ENCODE results near the gene TMEFF1.
A peak's percentile ranks its signal among the peaks of the same experiment; 100 is the strongest.

Gene TMEFF1

DNA sequence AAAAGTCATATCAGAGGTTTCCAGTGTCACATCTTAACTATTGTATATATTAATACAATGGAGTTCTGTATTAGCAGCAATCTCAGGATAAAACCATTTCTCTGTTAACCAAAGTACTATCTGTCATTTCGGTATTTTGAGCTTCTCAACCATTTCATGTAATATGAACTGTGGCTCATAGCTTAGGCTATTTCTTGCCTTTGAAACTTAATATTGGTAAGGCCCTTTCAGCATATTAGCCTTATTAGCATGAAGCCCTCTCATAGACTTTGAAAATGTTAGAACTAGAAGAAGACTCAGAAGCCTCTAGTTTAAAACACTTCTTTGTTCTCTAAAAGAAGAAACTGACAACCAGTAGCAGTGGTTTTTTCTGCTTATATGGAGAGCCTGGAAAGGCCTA, 105.7 kb downstream of the TMEFF1 start:
- DNase-seq: no peak

DNA sequence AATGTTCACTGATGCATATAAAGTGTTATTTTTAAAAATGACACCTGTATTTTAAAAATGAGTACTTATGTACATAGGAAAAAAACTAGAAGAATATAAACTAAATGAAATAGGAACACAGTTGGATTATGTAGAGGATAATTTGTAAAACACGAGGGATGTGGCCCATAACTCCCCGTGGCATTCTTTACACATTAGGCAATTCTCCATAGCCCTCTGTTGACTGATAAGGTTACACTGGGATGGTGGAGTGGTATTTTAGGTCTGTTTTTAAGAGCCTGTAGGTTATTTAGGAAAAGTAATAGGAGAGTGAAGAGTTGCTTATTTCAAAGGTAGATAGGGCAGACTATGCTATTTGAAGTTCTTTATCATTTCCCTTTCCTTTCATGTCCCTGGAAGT, 106.7 kb downstream of the TMEFF1 start:
- DNase-seq: no peak

DNA sequence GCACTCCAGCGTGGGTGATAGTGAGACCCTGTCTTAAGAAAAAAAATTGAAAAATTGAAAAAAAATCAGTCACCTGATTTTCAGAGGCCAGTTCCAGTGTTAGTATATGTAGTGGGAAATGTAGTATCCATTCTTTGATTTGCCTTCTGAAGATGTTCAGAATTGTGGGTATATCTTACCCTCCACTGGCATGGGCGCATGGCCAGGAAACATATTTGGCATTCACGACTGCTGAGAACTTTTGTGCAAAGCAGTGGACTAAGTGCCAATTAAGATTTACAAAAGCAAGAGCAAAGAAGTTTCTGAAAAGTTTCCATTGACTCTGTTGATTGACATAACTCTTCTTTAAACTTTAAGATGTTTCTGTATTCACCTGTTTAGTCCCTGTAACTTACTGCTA, 107.3 kb downstream of the TMEFF1 start:
- no peak for DNase-seq

DNA sequence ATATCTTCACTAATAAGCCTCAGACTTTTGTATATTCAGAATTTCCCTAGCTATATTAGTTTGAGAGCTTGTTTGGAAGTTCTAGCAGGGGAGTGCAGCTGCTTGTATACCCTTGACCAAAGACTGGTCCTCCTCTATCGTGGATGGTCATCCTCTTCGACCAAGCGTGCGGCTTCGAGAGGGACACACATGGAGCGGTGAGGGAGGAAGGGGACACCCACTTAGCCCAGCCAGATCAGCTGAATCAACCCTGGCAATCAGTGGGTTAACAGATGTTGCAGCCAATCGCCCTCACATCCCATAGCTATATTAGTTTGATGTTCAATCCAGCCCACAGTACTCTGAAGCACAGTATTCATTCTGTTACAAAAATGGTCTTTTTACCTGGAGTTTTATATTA, 108.1 kb downstream of the TMEFF1 start:
- no peak for DNase-seq

DNA sequence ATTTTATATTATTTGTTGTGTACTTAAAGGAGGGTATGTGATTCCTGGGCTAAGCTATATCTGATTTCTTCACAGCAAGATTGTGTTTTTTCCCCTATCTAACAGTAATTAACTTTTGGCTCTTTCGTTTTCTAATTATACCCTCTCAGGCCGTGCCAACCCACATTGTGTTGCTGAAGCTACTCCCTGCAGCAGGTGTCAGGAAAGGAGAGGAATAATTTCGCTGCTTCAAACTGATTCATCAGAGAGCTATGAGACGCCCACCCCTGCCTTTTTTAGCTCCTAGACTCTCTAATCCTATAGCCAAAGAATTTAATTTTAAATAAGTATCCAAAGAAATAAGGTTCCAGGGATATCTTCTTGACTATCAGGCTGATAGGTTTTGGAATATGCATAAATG, 108.7 kb downstream of the TMEFF1 start:
- no peak for DNase-seq

DNA sequence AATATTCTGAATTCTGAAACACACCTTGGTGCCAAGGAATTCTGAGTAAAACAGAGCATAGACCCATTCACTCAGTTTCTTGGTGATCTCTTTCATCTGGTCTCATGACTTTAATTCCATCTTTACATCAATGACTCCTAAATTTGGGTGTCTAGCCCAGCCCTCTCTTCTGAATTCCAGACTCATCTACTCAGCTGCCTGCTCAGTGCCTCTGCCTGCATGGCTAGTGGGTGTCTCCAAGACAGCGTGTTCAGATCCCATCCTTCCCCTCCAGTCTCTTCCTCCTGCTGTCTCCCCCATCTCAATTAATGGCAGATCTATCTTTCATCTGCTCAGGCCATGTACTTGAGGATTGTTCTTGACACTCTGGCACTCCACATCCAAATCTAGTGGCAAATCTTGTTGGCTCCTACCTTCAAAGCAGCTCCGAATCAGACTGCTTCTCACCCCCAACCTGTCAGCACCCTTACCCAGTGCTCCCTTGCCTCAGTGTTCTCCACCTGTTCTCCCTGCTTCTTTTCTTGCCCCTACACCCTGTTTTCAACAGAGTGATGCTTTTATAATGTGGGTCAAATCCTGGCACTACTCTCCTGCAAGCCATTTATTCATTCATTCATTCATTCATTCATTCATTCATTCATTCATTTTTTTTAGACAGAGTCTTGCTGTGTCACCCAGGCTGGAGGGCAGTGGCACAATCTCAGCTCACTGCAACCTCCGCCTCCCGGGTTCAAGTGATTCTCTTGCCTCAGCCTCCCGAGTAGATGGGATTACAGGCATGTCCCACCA, 110.3 kb downstream of the TMEFF1 start:
- DNase-seq: no peak

DNA sequence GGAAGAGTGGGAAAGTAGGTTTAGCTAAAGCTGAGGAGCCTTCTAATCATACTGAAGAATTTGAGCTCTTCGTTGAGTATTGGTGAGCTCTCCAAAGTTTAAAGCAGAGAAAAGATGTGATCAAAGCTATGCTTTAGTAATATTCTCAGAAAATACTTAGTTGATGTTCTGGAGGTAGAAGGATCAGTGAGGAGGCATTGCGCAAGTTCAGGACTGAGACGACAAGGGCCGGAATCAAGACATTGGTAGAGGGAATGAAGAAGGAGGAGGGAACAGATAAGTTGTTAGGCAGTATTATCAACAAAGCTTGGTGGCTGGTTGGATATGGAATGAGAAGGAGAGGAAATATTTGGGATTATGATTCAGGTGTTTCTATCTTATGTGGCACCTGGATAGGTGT, 112.0 kb downstream of the TMEFF1 start:
- no peak for DNase-seq

DNA sequence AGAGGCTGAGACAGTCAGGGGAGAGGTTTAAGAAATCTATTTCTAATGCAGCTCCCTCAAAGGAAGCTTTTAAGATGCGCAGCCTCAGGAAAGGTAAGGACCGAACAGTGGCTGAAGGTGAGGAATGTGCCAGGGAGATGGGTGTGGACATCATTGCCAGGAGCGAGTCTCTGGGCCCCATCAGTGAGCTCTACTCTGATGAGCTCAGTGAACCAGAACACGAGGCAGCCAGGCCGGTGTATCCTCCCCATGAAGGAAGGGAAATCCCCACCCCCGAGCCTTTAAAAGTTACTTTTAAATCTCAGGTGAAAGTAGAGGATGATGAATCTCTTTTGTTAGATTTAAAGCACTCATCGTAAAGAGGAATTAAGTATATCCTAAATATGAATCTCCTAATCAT, 113.1 kb downstream of the TMEFF1 start:
- no peak for DNase-seq

DNA sequence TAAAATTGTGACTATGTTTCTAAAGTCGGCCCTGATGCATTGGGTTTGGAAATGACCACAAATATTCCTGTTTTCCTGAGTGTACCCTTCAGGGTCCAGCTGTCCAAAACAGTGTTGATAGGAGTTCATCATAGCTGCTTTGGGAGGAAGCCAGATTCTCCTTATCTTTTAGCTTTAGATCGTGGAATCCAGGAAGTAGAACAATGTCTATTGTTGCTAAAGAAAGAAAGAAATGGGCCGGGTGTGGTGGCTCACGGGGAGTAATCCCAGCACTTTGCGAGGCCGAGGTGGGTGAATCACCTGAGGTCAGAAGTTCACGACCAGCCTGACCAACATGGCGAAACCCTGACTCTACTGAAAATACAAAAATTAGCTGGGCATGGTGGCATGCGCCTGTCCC, 114.4 kb downstream of the TMEFF1 start:
- DNase-seq: no peak

DNA sequence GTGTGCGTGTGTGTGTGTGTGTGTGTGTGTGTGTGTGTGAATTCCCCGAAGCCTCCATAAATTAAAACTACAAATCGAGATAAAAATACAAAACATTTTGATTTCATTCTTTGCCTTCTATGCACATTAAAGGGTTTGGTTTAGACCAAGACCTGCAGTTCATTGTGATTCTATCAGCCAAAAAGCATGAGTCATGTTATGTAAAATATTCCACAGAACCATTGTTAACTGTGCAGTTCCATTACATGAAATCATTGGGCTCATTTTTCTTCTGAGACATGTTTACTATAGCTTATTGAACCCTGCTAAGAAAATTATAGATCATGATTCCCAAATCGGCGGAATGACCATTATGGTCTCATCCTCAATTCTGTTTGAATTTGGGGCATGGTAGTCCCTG, 116.6 kb downstream of the TMEFF1 start:
- DNase-seq: no peak

DNA sequence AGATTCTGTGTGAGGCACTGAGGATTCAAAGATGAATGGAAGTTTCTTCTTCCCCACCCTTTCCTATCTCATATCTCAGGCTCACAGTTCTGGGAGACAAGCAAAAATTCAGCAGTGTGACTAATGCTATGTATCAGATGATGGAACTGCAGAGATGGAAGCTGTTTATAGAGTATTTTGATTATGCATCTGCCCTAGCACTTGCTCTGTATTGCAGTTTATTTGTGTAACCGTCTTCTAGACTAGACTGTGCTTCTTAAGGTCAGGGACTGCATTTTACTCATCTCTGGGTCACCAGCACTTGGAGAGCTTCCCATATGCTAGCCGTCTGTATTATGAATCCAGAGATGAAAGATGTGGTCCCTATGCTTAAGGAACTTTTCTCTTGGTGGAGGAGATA, 117.5 kb downstream of the TMEFF1 start:
- no peak for DNase-seq

DNA sequence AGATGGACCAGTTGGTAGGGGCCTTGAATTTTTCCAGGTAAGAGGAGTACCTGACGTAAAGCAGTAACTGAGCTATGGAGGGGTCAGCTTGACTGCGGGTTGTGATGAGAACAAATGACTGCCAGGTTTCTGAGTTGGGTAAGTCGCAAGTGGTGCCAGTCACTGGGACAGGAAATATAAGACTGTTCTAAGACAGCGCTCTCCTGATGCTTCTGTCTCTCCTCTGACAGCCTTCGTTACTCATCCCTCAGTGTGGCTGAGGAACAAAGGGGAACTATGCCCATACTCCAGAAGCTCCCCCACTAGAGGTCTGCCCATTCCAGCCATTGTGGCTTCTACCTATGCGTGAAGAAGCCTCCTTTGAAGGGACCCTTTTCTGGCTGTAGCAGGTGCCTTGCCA, 118.2 kb downstream of the TMEFF1 start:
- no peak for DNase-seq

DNA sequence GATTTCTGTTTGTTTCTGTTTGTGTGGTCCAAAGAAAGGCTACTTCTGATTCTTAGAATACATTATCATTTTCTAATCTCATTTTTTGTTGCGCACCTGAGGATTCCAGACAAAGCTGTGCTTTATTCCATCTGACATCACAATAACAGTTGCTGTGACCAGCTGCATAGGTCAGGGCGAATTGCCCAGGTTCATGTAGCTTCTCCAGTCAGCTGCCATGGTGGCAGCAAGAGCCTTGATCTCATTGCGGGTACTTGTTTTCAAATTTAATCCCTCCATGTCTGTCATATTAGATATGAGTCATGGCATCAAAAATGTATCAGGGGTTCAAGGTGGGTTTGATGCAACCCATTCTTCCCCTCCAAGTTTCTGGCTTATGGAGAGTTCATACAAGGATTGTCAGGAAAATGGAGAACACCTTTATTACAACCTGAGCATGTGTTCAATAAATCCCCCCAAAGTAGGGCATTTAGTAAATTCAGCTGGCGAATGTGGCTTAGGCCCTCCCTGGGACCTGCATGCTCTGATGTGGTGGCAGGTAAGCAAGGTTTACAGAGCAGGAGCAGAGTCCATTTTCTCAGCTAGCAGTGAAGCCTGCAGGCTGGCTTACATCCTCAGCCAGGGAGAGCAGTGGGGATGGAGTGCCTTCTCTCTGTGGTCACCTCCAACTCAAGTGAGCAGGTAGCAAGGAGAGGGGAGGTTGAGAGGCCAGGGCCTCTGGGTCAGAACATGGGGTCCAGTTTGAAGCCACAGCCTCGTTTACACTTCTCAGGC, 118.9 kb downstream of the TMEFF1 start:
- DNase-seq: no peak

DNA sequence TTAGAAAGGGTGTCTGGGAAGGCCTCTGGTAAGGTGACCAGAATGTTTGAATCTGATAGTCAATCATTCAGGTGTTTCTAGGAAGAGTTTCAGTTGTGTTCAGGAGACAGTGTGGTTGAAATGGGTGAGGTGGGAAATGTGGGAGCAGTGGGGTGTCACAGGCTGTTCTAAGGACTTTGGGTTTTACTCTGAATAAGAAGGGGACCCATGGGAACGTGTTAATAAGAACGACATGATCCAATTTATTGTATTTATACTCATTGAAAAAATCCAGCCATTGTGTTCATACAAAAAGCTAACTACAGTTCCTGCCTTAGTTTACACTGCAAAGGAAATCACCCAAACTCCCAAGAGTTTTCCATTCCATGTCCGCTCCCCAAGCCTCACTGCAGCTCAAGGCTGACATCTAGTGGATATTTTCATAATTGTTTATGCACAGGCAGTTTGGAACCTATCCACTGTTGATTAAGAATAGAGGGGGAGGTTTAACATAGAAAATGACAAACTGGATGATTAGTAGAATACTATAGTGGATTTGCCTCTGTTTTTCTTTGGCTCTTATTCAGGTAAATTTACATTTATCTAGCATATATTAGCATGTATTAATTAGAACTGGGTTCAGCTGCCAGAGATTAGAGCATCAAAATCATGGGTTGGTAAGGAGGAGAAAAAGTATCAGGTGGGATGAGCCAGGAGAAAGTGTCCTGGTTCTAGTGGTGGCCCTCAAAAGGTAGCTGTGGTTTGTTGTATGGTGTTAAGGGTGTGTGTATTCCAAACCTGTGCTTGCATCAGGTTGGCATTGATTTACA, 122.6 kb downstream of the TMEFF1 start:
- DNase-seq: no peak

DNA sequence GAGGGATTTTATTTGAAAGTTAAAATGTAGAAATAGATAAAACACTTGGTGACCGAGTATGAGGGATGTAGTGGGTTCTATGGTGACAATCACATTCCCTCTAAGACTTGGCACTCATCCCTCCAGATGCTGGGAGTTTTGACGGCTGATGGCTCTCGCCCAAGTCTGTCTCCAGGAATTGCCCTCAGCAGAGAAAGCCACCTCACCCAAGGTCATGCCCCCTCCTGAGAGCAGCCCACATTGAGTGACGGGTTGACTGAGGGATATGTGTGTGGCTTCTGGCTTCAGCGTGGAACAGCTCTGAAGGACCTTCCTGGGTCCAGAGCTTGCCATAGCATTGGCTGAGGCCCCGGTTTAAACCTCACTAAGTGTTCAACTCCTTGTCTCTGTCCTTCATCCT, 124.3 kb downstream of the TMEFF1 start:
- no peak for DNase-seq

DNA sequence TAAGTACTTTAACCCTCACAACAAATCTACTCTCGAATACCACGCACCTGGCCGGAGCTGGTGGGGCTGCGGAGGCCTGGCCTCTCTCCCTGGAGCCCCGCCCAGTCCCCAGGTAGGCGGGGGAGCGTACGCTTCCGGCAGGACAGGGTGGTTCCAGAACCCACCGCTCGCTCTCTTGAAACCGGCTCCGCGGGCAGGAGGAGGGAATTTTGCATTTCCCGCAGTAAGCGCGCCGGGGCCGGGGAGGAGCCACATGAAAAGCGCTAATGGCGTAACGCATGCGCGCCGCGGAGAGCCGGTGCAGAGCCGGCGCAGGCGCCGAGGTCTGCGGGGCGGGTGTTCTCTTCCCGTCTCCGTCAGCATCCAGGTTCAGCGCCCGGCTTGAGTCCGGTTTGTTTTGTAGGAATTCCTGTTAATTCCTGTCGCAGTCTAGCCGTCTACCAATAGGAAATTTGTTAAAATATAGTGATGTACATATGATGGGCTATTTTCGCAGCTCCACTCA, 125.7 kb downstream of the TMEFF1 start:
- peak; percentile 35 to 60 (median 52) for DNase-seq

DNA sequence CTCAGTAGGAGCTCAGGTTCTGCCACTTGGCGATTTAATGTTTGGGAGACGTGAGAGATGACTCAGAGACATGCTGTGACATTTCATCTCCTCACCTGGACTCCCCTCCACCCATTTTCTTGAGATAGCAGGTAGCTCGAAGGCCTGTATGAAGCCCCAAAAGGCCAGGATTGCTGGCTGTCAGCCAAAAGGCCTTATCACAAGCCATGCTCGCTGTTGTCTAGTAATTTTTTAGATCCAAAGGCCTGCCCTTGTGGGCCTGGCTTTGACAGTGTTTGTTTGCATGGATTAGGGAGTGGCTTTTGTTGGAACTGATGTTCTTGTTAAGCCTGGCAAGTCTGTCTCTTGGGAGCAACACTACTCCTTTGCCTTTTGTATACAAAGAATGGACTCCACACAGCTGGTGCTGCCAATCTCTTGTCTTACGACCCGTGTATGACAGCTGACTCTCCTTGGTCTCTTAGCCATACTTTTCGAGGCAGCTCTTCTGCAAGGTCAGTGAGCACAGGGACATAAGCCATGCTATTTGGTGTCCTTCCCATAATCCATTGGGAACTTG, 127.7 kb downstream of the TMEFF1 start:
- no peak for DNase-seq

DNA sequence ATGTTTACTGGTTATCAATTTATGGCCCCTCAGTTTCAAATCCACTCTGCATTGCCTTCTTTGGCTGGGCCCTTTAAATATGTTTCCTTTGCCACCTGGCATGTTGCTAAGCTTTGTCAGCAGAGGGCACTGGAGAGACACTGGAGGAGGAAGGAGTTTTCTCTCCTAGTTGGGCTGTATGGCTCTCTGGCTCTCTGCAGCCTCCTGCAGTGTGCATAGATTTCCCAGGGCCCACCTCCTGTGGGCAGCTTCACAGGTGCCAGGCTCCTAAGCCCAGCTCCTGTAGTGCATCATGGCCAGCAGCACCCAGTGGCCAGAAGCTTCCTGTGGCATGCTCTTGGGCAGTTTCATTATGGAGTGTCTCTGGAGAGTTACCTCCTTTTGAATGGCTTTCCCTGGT, 128.3 kb downstream of the TMEFF1 start:
- DNase-seq: no peak

DNA sequence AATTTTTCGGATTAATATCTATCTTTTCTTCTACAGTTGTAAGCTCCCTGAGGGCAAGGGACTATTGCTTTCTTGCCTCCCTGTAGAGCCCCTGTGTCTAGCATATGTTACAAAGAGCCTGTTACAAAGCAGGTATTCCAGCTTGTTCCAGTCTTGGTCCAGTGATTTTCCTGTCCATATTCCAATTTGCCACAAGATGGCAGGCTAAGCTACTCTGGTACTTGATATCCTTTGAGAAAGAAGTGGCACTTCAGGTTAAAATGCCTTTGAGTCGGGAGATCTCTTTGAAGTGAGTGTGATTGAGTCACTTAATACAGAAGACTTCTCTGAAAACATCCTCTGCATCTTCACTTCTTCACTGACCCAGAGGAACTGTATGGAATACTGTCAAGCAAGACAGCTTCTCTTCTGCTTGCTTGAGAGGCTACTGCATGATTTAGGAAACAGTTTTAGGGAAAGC, 129.4 kb downstream of the TMEFF1 start:
- no peak for DNase-seq

DNA sequence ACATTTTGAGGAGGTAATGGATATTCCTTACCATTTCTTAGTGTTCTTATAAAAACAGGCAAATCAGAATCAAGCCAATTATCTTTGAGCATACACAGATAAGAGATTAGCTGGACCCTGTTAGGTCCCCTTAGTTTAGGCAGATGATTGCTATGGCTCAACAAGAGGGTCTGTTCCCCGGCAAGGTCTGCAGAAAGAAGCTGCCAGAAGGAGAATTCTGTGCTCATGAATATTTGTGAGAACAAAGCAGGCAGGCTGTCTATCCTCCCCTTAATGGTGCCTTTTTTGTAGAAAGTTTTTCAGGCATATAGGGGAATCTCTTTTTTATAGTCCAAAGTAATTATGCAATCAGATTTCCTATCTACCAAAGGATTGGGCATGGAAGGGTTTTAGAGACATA, 132.5 kb downstream of the TMEFF1 start:
- no peak for DNase-seq

DNA sequence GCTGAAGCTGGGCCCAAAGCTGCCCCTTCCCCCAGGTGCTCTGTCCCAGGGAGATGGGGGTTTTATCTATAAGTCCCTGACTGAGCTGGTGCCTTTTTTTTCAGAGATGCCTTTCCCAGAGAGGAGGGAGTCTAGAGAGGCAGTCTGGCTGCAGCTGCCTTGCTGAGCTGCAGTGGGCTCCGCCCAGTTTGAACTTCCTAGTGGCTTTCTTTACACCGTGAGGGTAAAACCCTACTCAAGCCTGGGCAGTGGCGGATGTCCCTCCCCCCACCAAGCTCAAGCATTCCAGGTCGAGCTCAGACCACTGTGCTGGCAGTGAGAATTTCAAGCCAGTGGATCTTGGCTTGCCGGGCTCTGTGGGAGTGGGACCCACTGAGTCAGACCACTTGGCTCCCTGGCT, 146.2 kb downstream of the TMEFF1 start:
- no peak for DNase-seq

DNA sequence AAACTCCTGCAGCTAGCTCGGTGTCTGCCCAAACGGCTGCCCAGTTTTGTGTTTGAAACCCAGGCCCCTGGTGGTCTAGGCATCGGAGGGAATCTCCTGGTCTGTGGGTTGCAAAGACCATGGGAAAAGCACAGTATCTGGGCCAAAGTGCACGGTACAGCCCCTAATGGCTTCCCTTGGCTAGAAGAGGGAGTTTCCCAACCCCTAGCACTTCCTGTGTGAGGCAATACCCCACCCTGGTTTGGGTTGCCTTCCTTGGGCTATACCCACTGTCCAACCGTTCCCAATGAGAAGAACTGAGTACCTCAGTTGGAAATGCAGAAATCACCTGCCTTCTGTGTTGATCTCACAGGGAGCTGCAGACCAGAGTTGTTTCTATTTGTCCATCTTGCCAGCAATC, 146.7 kb downstream of the TMEFF1 start:
- DNase-seq: no peak

DNA sequence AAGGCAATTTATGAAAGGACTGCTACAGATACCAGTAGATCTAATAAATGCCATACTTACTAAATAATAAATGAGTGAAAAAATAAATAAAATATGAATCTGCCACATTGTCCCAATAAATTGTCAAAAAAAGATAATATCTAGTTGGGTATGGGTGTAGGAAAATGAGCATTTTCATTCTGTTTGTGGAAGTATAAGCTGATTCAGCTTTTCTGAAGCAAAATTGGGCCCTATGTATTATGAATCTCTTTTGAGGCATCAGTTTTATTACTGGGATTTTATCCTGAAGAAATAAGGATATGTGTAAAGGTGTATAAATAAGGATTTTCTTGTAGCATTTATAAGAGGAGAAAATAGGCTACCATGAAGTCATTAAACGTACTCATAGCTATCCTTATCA, 151.0 kb downstream of the TMEFF1 start:
- no peak for DNase-seq

All from activated CD4-positive, CD25-positive, alpha-beta regulatory T cell (primary cell).